Panc1 (cell line): Measurements from ENCODE around the gene EVI2B. TPM values are rescaled to one million over a fixed set of nuclear protein-coding genes. Genes with fewer than 3 reads are reported as not detected.
"Not testable (repeated sequence)": the region's sequence is repeated elsewhere in the genome, so short reads cannot be mapped to it uniquely, and the experiment has no call there.

Source experiments
- ATAC-seq: fragments of 200-7000 bp; cut with Tn5 transposase; 2 replicates; pipeline ENCODE4 v1.9.1; 2020; ENCODE audit warnings: mild to moderate bottlenecking, moderate library complexity
- BruUV-seq: library from RNA; stranded (reverse); fragments of 400-500 nt; replicated peaks from 2 replicates; lab custom pipeline; 2021; lab: Mats Ljungman, UMichigan
- CTCF ChIA-PET: fragments of 300-600 bp; sonication (Branson Sonifier 250); formaldehyde crosslinking; loops from one replicate; lab custom pipeline; 2022; ENCODE audit warnings: antibody characterized with exemption; lab: Charles Lee
- POLR2A ChIA-PET: fragments of 300-600 bp; sonication (Branson Sonifier 250); formaldehyde crosslinking; loops from one replicate; lab custom pipeline; 2022; ENCODE audit warnings: antibody characterized with exemption; lab: Charles Lee
- DNase-seq: peaks from one replicate; pipeline ENCODE4 v3.0.0-alpha.2; 2010; ENCODE audit warnings: low read depth, low spot score
- H3K27ac ChIP-seq: 2 replicates; pipeline ENCODE4 v1.5.1; 2011; ENCODE audit warnings: mild to moderate bottlenecking, low read length, inconsistent platforms
- H3K27me3 ChIP-seq: fragments of 200-500 bp; sonication (Bioruptor generic); 2 replicates; pipeline ENCODE4 v1.6.0; 2014; ENCODE audit warnings: low read length, inconsistent platforms; ENCODE audit not compliant: control insufficient read depth, insufficient read depth
- H3K36me3 ChIP-seq: fragments of 200-500 bp; sonication (Bioruptor generic); 2 replicates; pipeline ENCODE4 v1.5.1; 2014; ENCODE audit warnings: inconsistent platforms, mild to moderate bottlenecking, low read length, moderate library complexity; ENCODE audit not compliant: control insufficient read depth, insufficient read depth
- H3K4me1 ChIP-seq: 2 replicates; pipeline ENCODE4 v1.5.1; 2011; ENCODE audit warnings: inconsistent platforms, mild to moderate bottlenecking, low read length, moderate library complexity; ENCODE audit not compliant: control insufficient read depth, insufficient read depth
- H3K4me3 ChIP-seq, 2 experiments: 2 replicates each; pipeline ENCODE4 v1.5.1; 2011 to 2012; ENCODE audit warnings: low read depth in 2 of 2, low read length in 2 of 2, mild to moderate bottlenecking in 2 of 2, inconsistent platforms in 1 of 2, moderate library complexity in 1 of 2
- H3K9me3 ChIP-seq: fragments of 200-500 bp; sonication (Bioruptor generic); 2 replicates; pipeline ENCODE4 v1.5.1; 2014; ENCODE audit warnings: low read depth, mild to moderate bottlenecking, inconsistent platforms, low read length, moderate library complexity; ENCODE audit not compliant: control insufficient read depth, insufficient read depth
- POLR2AphosphoS5 ChIP-seq: IDR thresholded peaks from 2 replicates; pipeline ENCODE4 v1.6.1; 2012; ENCODE audit warnings: mild to moderate bottlenecking, low read depth, low read length, moderate library complexity
- SIN3A ChIP-seq: IDR thresholded peaks from 2 replicates; pipeline ENCODE4 v1.6.1; 2012; ENCODE audit warnings: low read depth, mild to moderate bottlenecking, low read length, moderate library complexity, borderline replicate concordance; ENCODE audit not compliant: insufficient read depth
- TCF7L2 ChIP-seq: IDR thresholded peaks from 2 replicates; pipeline ENCODE4 v1.6.1; 2011; ENCODE audit warnings: mild to moderate bottlenecking, low read depth, low read length, inconsistent platforms
- in situ Hi-C: cut with HindIII; loops from 2 replicates; pipeline ENCODE4 v1.10.0; 2016; ENCODE audit warnings: low sequenced_read_pairs, low pct_unique_long_range_greater_than_20kb
- intact Hi-C: fragments of 100-400 bp; cut with micrococcal nuclease; formaldehyde crosslinking; loops from one replicate; pipeline ENCODE4 v1.10.0; 2022; ENCODE audit not compliant: unreplicated experiment
- total RNA-seq: library from RNA; stranded (reverse); gene quantifications from one replicate; pipeline ENCODE4 v1.2.1, GENCODE V29; 2021; ENCODE audit not compliant: unreplicated experiment
- TF ChIP-seq, protein P1 (sequence below): fragments of 450-650 bp; IDR thresholded peaks from 2 replicates; pipeline ENCODE4 v1.5.1; 2017; ENCODE audit warnings: mild to moderate bottlenecking
- TF ChIP-seq, protein P2 (sequence below), 2 experiments: IDR thresholded peaks; 2 replicates each; pipeline ENCODE4 v1.6.1; 2011 to 2012; ENCODE audit warnings: low read depth in 2 of 2, control low read depth in 1 of 2, low read length in 1 of 2, mild to moderate bottlenecking in 1 of 2, moderate library complexity in 1 of 2; ENCODE audit not compliant: insufficient read depth in 1 of 2

EVI2B gene
- total RNA-seq, 1 experiment from 2014 or later, result 0.08 TPM

DNA sequence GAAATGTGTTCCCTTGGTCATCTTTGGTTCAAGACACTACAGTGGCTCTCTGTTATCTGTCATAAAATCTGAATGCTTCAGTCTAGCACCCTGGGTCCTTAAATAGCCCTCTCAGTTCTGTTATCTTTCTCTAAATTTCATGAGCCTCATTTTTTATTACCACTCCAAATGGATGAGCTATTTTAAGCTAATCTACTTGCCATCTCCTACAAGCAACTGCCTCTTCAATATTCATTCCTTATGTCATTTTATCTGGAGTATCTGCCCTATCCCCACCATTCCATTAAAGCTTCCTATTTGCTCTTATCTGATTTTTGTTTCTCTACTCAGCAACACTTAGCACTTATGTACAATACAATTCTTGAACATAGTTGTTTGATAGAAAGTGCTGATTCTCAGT lies 35.6 kb upstream of the EVI2B start:
- BruUV-seq, result no TSS peak
- in situ Hi-C loops, result no loop called here
- H3K27me3 ChIP-seq, result no peaks in the 10 kb centered on the region
- ChIA-PET CTCF (no interaction called here), POLR2A (no interaction called here)
- H3K36me3 ChIP-seq, result peaks cover 20% of the 10 kb centered on the region
- no peaks in the 10 kb centered on the region for H3K9me3 ChIP-seq
- H3K4me1 ChIP-seq, result no peaks in the 10 kb centered on the region
- no peak overlapping the region for H3K27ac ChIP-seq
- H3K4me3 ChIP-seq, result no peak overlapping the region
- ATAC-seq, result no peak
- DNase-seq, result no peak
- intact Hi-C loops, result no loop called here
- TF ChIP-seq POLR2AphosphoS5 (no peak), SIN3A (no peak), TCF7L2 (no peak)
- TF ChIP-seq, protein P1, sequence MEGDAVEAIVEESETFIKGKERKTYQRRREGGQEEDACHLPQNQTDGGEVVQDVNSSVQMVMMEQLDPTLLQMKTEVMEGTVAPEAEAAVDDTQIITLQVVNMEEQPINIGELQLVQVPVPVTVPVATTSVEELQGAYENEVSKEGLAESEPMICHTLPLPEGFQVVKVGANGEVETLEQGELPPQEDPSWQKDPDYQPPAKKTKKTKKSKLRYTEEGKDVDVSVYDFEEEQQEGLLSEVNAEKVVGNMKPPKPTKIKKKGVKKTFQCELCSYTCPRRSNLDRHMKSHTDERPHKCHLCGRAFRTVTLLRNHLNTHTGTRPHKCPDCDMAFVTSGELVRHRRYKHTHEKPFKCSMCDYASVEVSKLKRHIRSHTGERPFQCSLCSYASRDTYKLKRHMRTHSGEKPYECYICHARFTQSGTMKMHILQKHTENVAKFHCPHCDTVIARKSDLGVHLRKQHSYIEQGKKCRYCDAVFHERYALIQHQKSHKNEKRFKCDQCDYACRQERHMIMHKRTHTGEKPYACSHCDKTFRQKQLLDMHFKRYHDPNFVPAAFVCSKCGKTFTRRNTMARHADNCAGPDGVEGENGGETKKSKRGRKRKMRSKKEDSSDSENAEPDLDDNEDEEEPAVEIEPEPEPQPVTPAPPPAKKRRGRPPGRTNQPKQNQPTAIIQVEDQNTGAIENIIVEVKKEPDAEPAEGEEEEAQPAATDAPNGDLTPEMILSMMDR, result no peak
- TF ChIP-seq, protein P2, sequence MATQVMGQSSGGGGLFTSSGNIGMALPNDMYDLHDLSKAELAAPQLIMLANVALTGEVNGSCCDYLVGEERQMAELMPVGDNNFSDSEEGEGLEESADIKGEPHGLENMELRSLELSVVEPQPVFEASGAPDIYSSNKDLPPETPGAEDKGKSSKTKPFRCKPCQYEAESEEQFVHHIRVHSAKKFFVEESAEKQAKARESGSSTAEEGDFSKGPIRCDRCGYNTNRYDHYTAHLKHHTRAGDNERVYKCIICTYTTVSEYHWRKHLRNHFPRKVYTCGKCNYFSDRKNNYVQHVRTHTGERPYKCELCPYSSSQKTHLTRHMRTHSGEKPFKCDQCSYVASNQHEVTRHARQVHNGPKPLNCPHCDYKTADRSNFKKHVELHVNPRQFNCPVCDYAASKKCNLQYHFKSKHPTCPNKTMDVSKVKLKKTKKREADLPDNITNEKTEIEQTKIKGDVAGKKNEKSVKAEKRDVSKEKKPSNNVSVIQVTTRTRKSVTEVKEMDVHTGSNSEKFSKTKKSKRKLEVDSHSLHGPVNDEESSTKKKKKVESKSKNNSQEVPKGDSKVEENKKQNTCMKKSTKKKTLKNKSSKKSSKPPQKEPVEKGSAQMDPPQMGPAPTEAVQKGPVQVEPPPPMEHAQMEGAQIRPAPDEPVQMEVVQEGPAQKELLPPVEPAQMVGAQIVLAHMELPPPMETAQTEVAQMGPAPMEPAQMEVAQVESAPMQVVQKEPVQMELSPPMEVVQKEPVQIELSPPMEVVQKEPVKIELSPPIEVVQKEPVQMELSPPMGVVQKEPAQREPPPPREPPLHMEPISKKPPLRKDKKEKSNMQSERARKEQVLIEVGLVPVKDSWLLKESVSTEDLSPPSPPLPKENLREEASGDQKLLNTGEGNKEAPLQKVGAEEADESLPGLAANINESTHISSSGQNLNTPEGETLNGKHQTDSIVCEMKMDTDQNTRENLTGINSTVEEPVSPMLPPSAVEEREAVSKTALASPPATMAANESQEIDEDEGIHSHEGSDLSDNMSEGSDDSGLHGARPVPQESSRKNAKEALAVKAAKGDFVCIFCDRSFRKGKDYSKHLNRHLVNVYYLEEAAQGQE (IDR thresholded peaks at IDR 0.05; ENCODE audit: insufficient read depth in 1 of 2, low read depth in 2 of 2, low read length in 1 of 2), result no peak

DNA sequence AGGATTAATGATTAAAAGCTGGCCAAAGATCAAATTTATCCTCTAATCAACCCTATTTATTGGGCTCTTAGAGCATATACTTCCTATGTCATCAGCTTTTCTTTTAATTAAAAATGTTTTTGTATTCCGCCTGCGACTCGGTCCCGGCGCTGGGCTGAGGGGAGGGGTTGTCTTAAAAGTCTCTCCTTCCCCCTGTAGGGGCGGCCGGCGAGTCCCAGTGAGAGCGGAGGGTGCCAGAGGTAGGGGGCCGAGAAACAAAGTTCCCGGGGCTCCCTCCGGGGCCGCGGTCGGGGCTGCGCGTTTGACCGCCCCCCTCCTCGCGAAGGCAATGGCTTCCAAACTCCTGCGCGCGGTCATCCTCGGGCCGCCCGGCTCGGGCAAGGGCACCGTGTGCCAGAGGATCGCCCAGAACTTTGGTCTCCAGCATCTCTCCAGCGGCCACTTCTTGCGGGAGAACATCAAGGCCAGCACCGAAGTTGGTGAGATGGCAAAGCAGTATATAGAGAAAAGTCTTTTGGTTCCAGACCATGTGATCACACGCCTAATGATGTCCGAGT lies 31.4 kb upstream of the EVI2B start:
- H3K9me3 ChIP-seq, CTCF ChIA-PET, DNase-seq, H3K36me3 ChIP-seq, H3K4me3 ChIP-seq, BruUV-seq, in situ Hi-C loops, ATAC-seq, H3K27ac ChIP-seq, POLR2A ChIA-PET, H3K27me3 ChIP-seq, intact Hi-C loops, H3K4me1 ChIP-seq: not testable (repeated sequence)

DNA sequence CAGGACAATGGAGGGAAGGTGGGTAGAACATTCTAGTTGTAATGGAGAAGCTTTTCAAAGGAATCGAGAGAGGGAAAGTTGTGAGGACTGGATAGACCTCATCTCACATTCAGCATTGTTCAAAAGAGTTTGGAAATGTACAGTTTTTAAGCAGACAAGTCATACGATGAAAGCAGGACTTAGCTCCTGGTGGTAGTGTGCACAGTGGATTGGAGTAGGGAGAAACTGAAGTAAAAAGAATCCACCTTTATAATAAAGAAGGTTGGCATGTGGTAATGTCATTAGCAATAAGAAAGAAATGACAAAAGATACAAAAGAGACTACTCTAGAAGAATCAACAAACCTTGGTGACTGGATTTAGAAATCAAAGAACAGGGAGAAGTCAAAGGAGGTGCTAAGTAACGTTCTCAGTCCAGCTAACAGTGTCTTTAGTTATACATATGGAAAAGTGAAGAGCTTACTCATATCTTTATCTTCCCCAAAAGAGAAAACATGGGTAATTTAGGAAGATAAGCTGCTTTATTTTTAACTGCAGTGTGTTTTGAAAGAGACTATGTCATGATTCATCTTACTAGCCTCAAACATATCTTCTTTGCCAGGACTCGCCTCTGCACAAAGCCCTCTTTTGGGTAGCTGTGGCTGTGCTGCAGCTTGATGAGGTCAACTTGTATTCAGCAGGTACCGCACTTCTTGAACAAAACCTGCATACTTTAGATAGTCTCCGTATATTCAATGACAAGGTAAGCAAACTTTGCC lies 26.2 kb upstream of the EVI2B start:
- intact Hi-C loops, result no loop called here
- no peak for DNase-seq

More for the DNA sequence above, 26.2 kb upstream of the EVI2B start:
- no peak overlapping the region for H3K27ac ChIP-seq
- ChIA-PET POLR2A (no interaction called here), CTCF (interaction anchor here (0.6 kb wide), 2 partner anchors 331 to 337 kb away, joined by 4 to 5 read pairs; no protein-coding TSS in a partner anchor)
- H3K4me1 ChIP-seq, result no peaks in the 10 kb centered on the region
- TF ChIP-seq POLR2AphosphoS5 (no peak), TCF7L2 (no peak), SIN3A (no peak)
- TF ChIP-seq, protein P2 (IDR thresholded peaks at IDR 0.05; ENCODE audit: insufficient read depth in 1 of 2, low read depth in 2 of 2, low read length in 1 of 2), result no peak
- TF ChIP-seq, protein P1, result no peak
- H3K9me3 ChIP-seq, result no peaks in the 10 kb centered on the region
- in situ Hi-C loops, result no loop called here
- H3K36me3 ChIP-seq, result peaks cover 15% of the 10 kb centered on the region; the same call in 1 of the 2 replicates
- no peak overlapping the region for H3K4me3 ChIP-seq
- H3K27me3 ChIP-seq, result no peaks in the 10 kb centered on the region
- no peak for ATAC-seq
- BruUV-seq, result no TSS peak
